ENCODE results near the gene NEK11. TPM values are rescaled to one million over a fixed set of nuclear protein-coding genes. Genes with fewer than 3 reads are reported as not detected.

Gene NEK11
- total and polyA plus RNA-seq, 10 donors, result 0.77 to 5.9 (median 3.4) TPM

DNA sequence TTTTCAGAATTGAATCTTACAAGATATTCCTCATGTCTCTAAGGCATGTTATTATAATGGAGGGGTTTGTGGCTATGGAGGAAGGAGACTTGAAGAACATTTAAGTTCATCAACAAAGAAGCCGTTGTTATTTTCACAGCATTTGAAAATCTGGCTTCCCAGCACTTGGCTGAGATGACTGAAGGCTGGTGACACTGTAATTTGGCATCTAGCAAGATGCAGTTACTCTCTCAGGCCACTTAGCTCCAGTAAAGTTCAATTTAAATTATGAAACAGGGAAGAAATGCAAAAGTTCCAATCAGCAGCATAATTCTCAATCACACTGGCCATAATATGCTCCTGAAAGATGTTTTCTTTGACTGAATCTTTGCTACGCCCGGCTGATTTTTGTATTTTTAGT is 215.5 kb downstream of the NEK11 start:
- no peak for DNase-seq
- WGBS, 5 donors, result 66 to 93% (median 77%) methylated on average over 3 of the region's 3 CpGs
- no peaks in the 10 kb centered on the region for H3K36me3 ChIP-seq

DNA sequence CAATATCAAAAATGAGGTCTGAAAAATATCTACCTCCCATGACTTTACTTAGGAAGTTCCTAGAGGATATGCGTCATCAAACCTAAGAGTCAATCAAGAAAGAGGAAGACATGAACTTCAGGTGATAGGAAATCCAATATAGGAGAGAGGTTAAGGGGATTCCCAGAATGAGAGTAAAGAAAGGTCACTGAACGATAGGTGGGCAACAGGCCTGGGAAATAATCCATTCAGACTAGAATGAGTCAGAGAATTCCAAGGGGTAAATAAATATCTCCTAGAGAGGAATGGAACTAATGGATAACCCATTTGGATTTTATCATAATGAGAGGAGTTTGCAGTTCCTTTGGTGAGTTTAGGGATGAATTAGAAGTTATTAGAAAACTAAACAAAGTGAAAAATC is 223.8 kb downstream of the NEK11 start:
- no peaks in the 10 kb centered on the region for H3K36me3 ChIP-seq
- no peaks in the 10 kb centered on the region for H3K4me1 ChIP-seq
- no peak for DNase-seq
- H3K27ac ChIP-seq, result no peak overlapping the region
- WGBS, 5 donors, result 49 to 88% (median 84%) methylated on average over 2 of the region's 2 CpGs
- intact Hi-C loops (cut with DNase I; ENCODE audit: low total_unique reads), result no loop called here
- H3K27me3 ChIP-seq (replicated peaks in 1 of 7), result no peaks in the 10 kb centered on the region
- peaks cover 0 to 14% (median 8%) of the 10 kb centered on the region in 8 donors for H3K9me3 ChIP-seq
- no peak overlapping the region for H3K4me3 ChIP-seq
- TF ChIP-seq POLR2AphosphoS5 (IDR thresholded peaks at IDR 0.05) (no peak), CTCF (IDR thresholded peaks at IDR 0.05 in 8 of 11, conservative IDR thresholded peaks at IDR 0.05 in 3 of 11) (no peak), POLR2A (IDR thresholded peaks at IDR 0.05) (no peak)

More for the DNA sequence above, 215.5 kb downstream of the NEK11 start:
- H3K27me3 ChIP-seq (replicated peaks in 1 of 7), result no peaks in the 10 kb centered on the region
- intact Hi-C loops (cut with DNase I; ENCODE audit: low total_unique reads), result no loop called here
- H3K9me3 ChIP-seq, result no peaks in the 10 kb centered on the region
- no peak for TF ChIP-seq CTCF (IDR thresholded peaks at IDR 0.05 in 8 of 11, conservative IDR thresholded peaks at IDR 0.05 in 3 of 11)
- TF ChIP-seq POLR2AphosphoS5 (IDR thresholded peaks at IDR 0.05), result no peak
- TF ChIP-seq POLR2A (IDR thresholded peaks at IDR 0.05), result no peak
- no peak overlapping the region for H3K27ac ChIP-seq
- no peaks in the 10 kb centered on the region for H3K4me1 ChIP-seq
- no peak overlapping the region for H3K4me3 ChIP-seq

GRCh38 chr3:131260525-131260924 is 233.8 kb downstream of the NEK11 start:
- Histone ChIP-seq H3K4me3 (no peak overlapping the region), H3K9me3 (peaks cover 0 to 27% (median 17%) of the 10 kb centered on the region in 8 donors), H3K4me1 (no peaks in the 10 kb centered on the region), H3K27ac (no peak overlapping the region), H3K27me3 (replicated peaks in 1 of 7) (no peaks in the 10 kb centered on the region), H3K36me3 (no peaks in the 10 kb centered on the region)
- intact Hi-C loops (cut with DNase I; ENCODE audit: low total_unique reads), result no loop called here
- WGBS, 5 donors, result 74 to 89% (median 83%) methylated on average over 3 of the region's 3 CpGs
- DNase-seq, result no peak
- TF ChIP-seq CTCF (IDR thresholded peaks at IDR 0.05 in 8 of 11, conservative IDR thresholded peaks at IDR 0.05 in 3 of 11) (no peak), POLR2AphosphoS5 (IDR thresholded peaks at IDR 0.05) (no peak), POLR2A (IDR thresholded peaks at IDR 0.05) (no peak)

DNA sequence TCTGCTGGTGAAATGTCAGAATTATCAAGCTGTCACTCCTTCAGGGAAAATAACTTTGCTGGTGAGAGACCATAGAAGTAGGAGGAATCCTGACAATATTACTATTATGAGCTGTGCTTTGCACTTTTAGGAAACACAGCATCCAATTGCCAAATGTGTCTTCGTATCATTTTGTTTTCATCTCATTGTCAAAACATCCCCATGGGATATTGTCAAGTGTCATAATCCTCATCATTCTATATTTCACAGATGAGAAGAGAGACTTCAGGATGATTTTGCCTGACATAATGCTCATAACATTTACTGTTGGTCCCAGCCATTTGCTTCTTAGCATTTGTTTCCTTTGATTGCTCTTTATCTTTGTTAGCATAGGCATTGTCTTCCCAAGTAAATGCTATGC is 234.4 kb downstream of the NEK11 start:
- no peak for DNase-seq
- H3K36me3 ChIP-seq, result no peaks in the 10 kb centered on the region
- no peak overlapping the region for H3K27ac ChIP-seq
- H3K9me3 ChIP-seq, result peaks cover 0 to 31% (median 19%) of the 10 kb centered on the region in 8 donors
- no peak overlapping the region for H3K4me3 ChIP-seq
- H3K4me1 ChIP-seq, result no peaks in the 10 kb centered on the region
- intact Hi-C loops (cut with DNase I; ENCODE audit: low total_unique reads), result no loop called here
- WGBS, 5 donors, result 73 to 94% (median 86%) methylated on average over 1 of the region's 1 CpG
- no peaks in the 10 kb centered on the region for H3K27me3 ChIP-seq (replicated peaks in 1 of 7)
- no peak for TF ChIP-seq CTCF (IDR thresholded peaks at IDR 0.05 in 8 of 11, conservative IDR thresholded peaks at IDR 0.05 in 3 of 11)
- TF ChIP-seq POLR2A (IDR thresholded peaks at IDR 0.05), result no peak
- TF ChIP-seq POLR2AphosphoS5 (IDR thresholded peaks at IDR 0.05), result no peak
